Cardiac septum (tissue), 1 donor: ENCODE results near the gene ADSS1. TPM values are rescaled to one million over a fixed set of nuclear protein-coding genes. Genes with fewer than 3 reads are reported as not detected.

Experiments
- DNase-seq: peaks from one replicate; pipeline ENCODE4 v3.0.0-alpha.2; 2020; ENCODE audit warnings: low spot score
- intact Hi-C: fragments of 100-400 bp; cut with DNase I; formaldehyde crosslinking; loops from one replicate; pipeline ENCODE4 v1.14.0; 2022
- long read RNA-seq: library from polyadenylated mRNA; unstranded; transcript quantifications from one replicate; pipeline ENCODE4 v2.0.0, GENCODE V29; 2021
- total RNA-seq: library from RNA; stranded (reverse); fragmentation: NEBNext Ultra II Directional; extraction: Animal tissue kit (Norgen Biotek cat#: 25700); gene quantifications from one replicate; pipeline ENCODE4 v1.2.1, GENCODE V29; 2021
- donor health status: DM: no; HTN: no; CAD: no.

ADSS1 gene
- total RNA-seq: 114 TPM
- long read RNA-seq, transcript ADSSL1-201 (13 exons, 1,766 nt): major isoform, 211 of 240 reads
- long read RNA-seq, partial matches to known transcripts: 17 of 240 reads
- long read RNA-seq, other reads (novel, unspliced or antisense): 10 of 240 reads

GRCh38 chr14:104723651-104724406 is at the start of gene ADSS1:
ADSS1 (plus strand) TSS chr14:104724229; CDS start chr14:104724271, 42 bp downstream.
- intact Hi-C loops: loop anchor here (10.0 kb wide), 1 partner anchor 139 kb away; no protein-coding TSS in a partner anchor
- DNase-seq: peak; percentile 89

- intact Hi-C loops: no loop called here
- DNase-seq: no peak
Observed at GRCh38 chr14:104675447-104675846, 48.6 kb upstream of the ADSS1 start.

GRCh38 chr14:104676130-104676693 is 47.8 kb upstream of the ADSS1 start:
- no peak for DNase-seq
- intact Hi-C loops: no loop called here

GRCh38 chr14:104676694-104677511 is 47.1 kb upstream of the ADSS1 start:
- no peak for DNase-seq
- intact Hi-C loops: no loop called here

GRCh38 chr14:104677512-104678332 is 46.3 kb upstream of the ADSS1 start:
- peak; percentile 92 for DNase-seq
- intact Hi-C loops: no loop called here

GRCh38 chr14:104678346-104678745 is 45.7 kb upstream of the ADSS1 start:
- DNase-seq: no peak
- intact Hi-C loops: no loop called here

GRCh38 chr14:104678901-104679705 is 44.9 kb upstream of the ADSS1 start:
- intact Hi-C loops: no loop called here
- no peak for DNase-seq

- intact Hi-C loops: no loop called here
- DNase-seq: no peak
Observed at GRCh38 chr14:104680056-104680805, 43.8 kb upstream of the ADSS1 start.

- DNase-seq: no peak
- intact Hi-C loops: no loop called here
Observed at GRCh38 chr14:104680806-104681688, 43.0 kb upstream of the ADSS1 start.

- peak; percentile 94 for DNase-seq
- intact Hi-C loops: no loop called here
Observed at GRCh38 chr14:104681689-104682074, 42.3 kb upstream of the ADSS1 start.

- no peak for DNase-seq
- intact Hi-C loops: no loop called here
Observed at GRCh38 chr14:104682107-104682593, 41.9 kb upstream of the ADSS1 start.

- intact Hi-C loops: no loop called here
- no peak for DNase-seq
Observed at GRCh38 chr14:104683653-104684448, 40.2 kb upstream of the ADSS1 start.

- no peak for DNase-seq
- intact Hi-C loops: no loop called here
Observed at GRCh38 chr14:104684449-104684821, 39.6 kb upstream of the ADSS1 start.

- intact Hi-C loops: no loop called here
- DNase-seq: no peak
Observed at GRCh38 chr14:104685216-104685997, 38.6 kb upstream of the ADSS1 start.

- no peak for DNase-seq
- intact Hi-C loops: no loop called here
Observed at GRCh38 chr14:104685998-104686610, 37.9 kb upstream of the ADSS1 start.
